K562 (cell line): ENCODE results near the gene DCLK2. TPM values are rescaled to one million over a fixed set of nuclear protein-coding genes. Genes with fewer than 3 reads are reported as not detected.

Experiments
- ATAC-seq: fragments of 200-7000 bp; cut with Tn5 transposase; 3 replicates; pipeline ENCODE4 v1.9.1; 2020; ENCODE audit warnings: moderate library complexity
- BruUV-seq: library from RNA; stranded (reverse); fragments of 400-500 nt; replicated peaks from 2 replicates; lab custom pipeline; 2021; lab: Mats Ljungman, UMichigan
- CTCF ChIA-PET: fragments of 300-600 bp; formaldehyde crosslinking; extraction: SDS; loops from one replicate; lab custom pipeline; 2021; ENCODE audit warnings: low intra/inter-chr PET ratio; lab: Yijun Ruan, JAX
- POLR2A ChIA-PET: fragments of 300-600, 350-650 bp; sonication (Branson Sonifier 250); formaldehyde crosslinking; extraction: SDS; loops from one replicate; lab custom pipeline; 2021; ENCODE audit warnings: antibody characterized with exemption, inconsistent platforms; lab: Yijun Ruan, JAX
- DNase-seq, 4 experiments: peaks; one replicate each; pipeline versions ENCODE4 v3.0.0 to v3.0.0-alpha.2; 2011 to 2018; ENCODE audit warnings: low spot score in 3 of 4, mixed read lengths in 3 of 4; ENCODE audit errors: extremely low read depth in 1 of 4
- FAIRE-seq: peaks from 2 replicates; lab custom pipeline; 2011; peaks lifted over from hg19 to GRCh38; lab: Jason Lieb, UNC
- H2AFZ ChIP-seq: 2 replicates; pipeline ENCODE4 v1.6.0; 2011; ENCODE audit warnings: low read depth, low read length, control low read depth, inconsistent platforms
- H3K27ac ChIP-seq: fragments of 200-600 bp; 3 replicates; pipeline ENCODE4 v1.8.0; 2011; ENCODE audit warnings: low read depth, mild to moderate bottlenecking, control low read depth, inconsistent platforms, low read length, moderate library complexity, mixed read lengths; ENCODE audit errors: extremely low read depth
- H3K27me3 ChIP-seq, 2 experiments: fragments of 300-600 bp in 1 of 2; 2 replicates in 1 of 2; 3 replicates in 1 of 2; pipeline versions ENCODE4 v1.6.0 to v1.8.0; 2011; ENCODE audit warnings: inconsistent platforms in 2 of 2, low read length in 2 of 2, mild to moderate bottlenecking in 1 of 2, mixed read lengths in 1 of 2, moderate library complexity in 1 of 2; ENCODE audit not compliant: control insufficient read depth in 2 of 2, insufficient read depth in 2 of 2
- H3K36me3 ChIP-seq: fragments of 300-600 bp; 3 replicates; pipeline ENCODE4 v1.8.0; 2011; ENCODE audit warnings: mild to moderate bottlenecking, low read length, inconsistent platforms; ENCODE audit not compliant: control insufficient read depth, insufficient read depth
- H3K4me1 ChIP-seq, 2 experiments: fragments of 200-600 bp in 1 of 2; replicated peaks in 1 of 2; 2 replicates in 1 of 2; 3 replicates in 1 of 2; pipeline versions ENCODE4 v1.5.1 to v1.8.0; 2011; ENCODE audit warnings: inconsistent platforms in 2 of 2, low read length in 2 of 2, mild to moderate bottlenecking in 1 of 2, mixed read lengths in 1 of 2, moderate library complexity in 1 of 2; ENCODE audit not compliant: control insufficient read depth in 2 of 2, insufficient read depth in 2 of 2
- H3K4me2 ChIP-seq: 2 replicates; pipeline ENCODE4 v1.6.1; 2011; ENCODE audit warnings: low read length, control low read depth, inconsistent platforms, mixed read lengths; ENCODE audit not compliant: insufficient read depth
- H3K4me3 ChIP-seq: fragments of 200-600 bp; sonication (generic), shearing (Covaris generic); 2 replicates; pipeline ENCODE4 v1.5.1; 2016; ENCODE audit warnings: control low read depth, inconsistent platforms
- H3K79me2 ChIP-seq: fragments of 200-600 bp; 3 replicates; pipeline ENCODE4 v1.8.0; 2011; ENCODE audit warnings: low read length, inconsistent platforms; ENCODE audit not compliant: control insufficient read depth, insufficient read depth
- H3K9ac ChIP-seq, 2 experiments: 2 replicates each; pipeline versions ENCODE4 v1.6.0 to v1.6.1; 2011; ENCODE audit warnings: low read depth in 2 of 2, low read length in 2 of 2, control low read depth in 1 of 2, inconsistent platforms in 1 of 2, mild to moderate bottlenecking in 1 of 2, mixed read lengths in 1 of 2; ENCODE audit not compliant: insufficient read depth in 1 of 2
- H3K9me1 ChIP-seq: one replicate; pipeline ENCODE4 v1.6.0; 2011; ENCODE audit warnings: inconsistent platforms, mild to moderate bottlenecking, low read length, moderate library complexity; ENCODE audit not compliant: control insufficient read depth, insufficient read depth
- H3K9me3 ChIP-seq: replicated peaks from 2 replicates; pipeline ENCODE4 v1.5.1; 2011; ENCODE audit warnings: low read depth, low read length, inconsistent platforms; ENCODE audit not compliant: control insufficient read depth, insufficient read depth
- H4K20me1 ChIP-seq: replicated peaks from 2 replicates; pipeline ENCODE4 v1.6.1; 2011; ENCODE audit warnings: low read length, inconsistent platforms, mixed read lengths; ENCODE audit not compliant: control insufficient read depth, insufficient read depth
- BRD4 ChIP-seq: fragments of 200-600 bp; sonication (generic); IDR thresholded peaks from 2 replicates; pipeline ENCODE4 v1.6.1; 2017; ENCODE audit warnings: inconsistent platforms
- CBFA2T3 ChIP-seq: fragments of 450-650 bp; IDR thresholded peaks from 2 replicates; pipeline ENCODE4 v1.6.1; 2017
- DPF2 ChIP-seq: fragments of 450-650 bp; IDR thresholded peaks from 2 replicates; pipeline ENCODE4 v1.6.1; 2016
- MLX ChIP-seq, 2 experiments: fragments of 450-650 bp in 1 of 2; sonication (generic) in 1 of 2; formaldehyde crosslinking; conservative IDR thresholded peaks; 2 replicates each; pipeline versions ENCODE4 v1.4.0 to v1.8.1; 2020 to 2022; ENCODE audit warnings: mild to moderate bottlenecking in 1 of 2, missing genetic modification reagents in 1 of 2
- POLR2A ChIP-seq: fragments of 450-650 bp; conservative IDR thresholded peaks from 2 replicates; pipeline ENCODE4 v1.6.1; 2016
- PRDM10 ChIP-seq: fragments of 450-650 bp; IDR thresholded peaks from 2 replicates; pipeline ENCODE4 v1.6.1; 2018; ENCODE audit not compliant: partially characterized antibody
- ZBTB33 ChIP-seq: sonication (generic); formaldehyde crosslinking; IDR thresholded peaks from 2 replicates; pipeline ENCODE4 v1.8.1; 2023; ENCODE audit warnings: mild to moderate bottlenecking, missing genetic modification reagents
- ZBTB7A ChIP-seq: IDR thresholded peaks from 2 replicates; pipeline ENCODE4 v1.6.1; 2011; ENCODE audit warnings: low read depth, mild to moderate bottlenecking, low read length, moderate library complexity, borderline replicate concordance; ENCODE audit not compliant: control insufficient read depth
- ZNF133 ChIP-seq: fragments of 250-450 bp; sonication (Bioruptor Pico); IDR thresholded peaks from 2 replicates; pipeline ENCODE4 v1.4.0; 2020; ENCODE audit warnings: mild to moderate bottlenecking
- ZNF174 ChIP-seq: fragments of 250-450 bp; sonication (Bioruptor Pico); IDR thresholded peaks from 2 replicates; pipeline ENCODE4 v1.4.0; 2020; ENCODE audit warnings: mild to moderate bottlenecking
- ZNF23 ChIP-seq: fragments of 250-450 bp; sonication (Bioruptor Pico); IDR thresholded peaks from 2 replicates; pipeline ENCODE4 v1.4.0; 2020; ENCODE audit warnings: mild to moderate bottlenecking
- WGBS: fragments of 100-300 bp; shearing (Covaris generic); methylation state at CpG from one replicate; pipeline ENCODE4 v1.1.6; 2016; ENCODE audit warnings: low coverage, mixed read lengths; ENCODE audit not compliant: insufficient coverage; ENCODE audit errors: missing lambda C conversion rate; 5-methylcytosine and 5-hydroxymethylcytosine counted together
- in situ Hi-C: fragments of 300-500 bp; cut with MboI; formaldehyde crosslinking; loops from 4 replicates; pipeline ENCODE4 v1.15.0; 2018; ENCODE audit warnings: inconsistent platforms, mixed read lengths
- intact Hi-C: fragments of 100-400 bp; cut with micrococcal nuclease; formaldehyde crosslinking; loops from 2 replicates; pipeline ENCODE4 v1.14.2; 2022
- polyA plus RNA-seq, 8 experiments: library from polyadenylated mRNA; depleted of rRNA in 4 of 8; stranded (reverse) in 5 of 8; unstranded in 3 of 8; fragments of >200 nt; fragmentation: Nextera tagmentation in 2 of 8; fragmentation: Illumina TruSeq in 1 of 8; extraction: Ambion mirVana in 2 of 8; extraction: Trizol in 1 of 8; gene quantifications; 2 replicates each; pipeline versions ENCODE4 v1.2.1 to v1.2.3, GENCODE V29; 2011 to 2014; ENCODE audit warnings: inconsistent platforms in 1 of 8, missing spikeins in 1 of 8
- total RNA-seq, 7 experiments: library from RNA; depleted of rRNA in 6 of 7; stranded (reverse); fragments of >200 nt in 6 of 7; fragmentation: Illumina TruSeq in 2 of 7; extraction: Trizol in 2 of 7; gene quantifications; 2 replicates each; pipeline versions ENCODE4 v1.2.1 to v1.2.3, GENCODE V29; 2011 to 2021; ENCODE audit warnings: low replicate concordance in 1 of 7

Gene DCLK2
- total and polyA plus RNA-seq, 9 of the 15 experiments (the other 6 are each of a cell fraction or from before 2014, with no cell fraction given), result not detected

GRCh38 chr4:150158041-150158440 lies 79.8 kb downstream of the DCLK2 start:
- WGBS, result 0% methylated on average over 1 of the region's 1 CpG
- BruUV-seq, result no TSS peak
- Histone ChIP-seq H3K4me3 (no peak overlapping the region), H3K79me2 (no peaks in the 10 kb centered on the region), H3K4me1 (no peaks in the 10 kb centered on the region), H3K9me3 (no peaks in the 10 kb centered on the region), H3K27ac (no peak overlapping the region), H2AFZ (no peak overlapping the region), H3K4me2 (no peak overlapping the region), H4K20me1 (no peaks in the 10 kb centered on the region), H3K36me3 (no peaks in the 10 kb centered on the region), H3K9me1 (no peaks in the 10 kb centered on the region), H3K9ac (no peak overlapping the region), H3K27me3 (no peaks in the 10 kb centered on the region; a peak in 1 of 5 replicates)
- ATAC-seq, result no peak
- in situ Hi-C loops, result no loop called here
- TF ChIP-seq MLX (CRISPR knock-in tag; conservative IDR thresholded peaks at IDR 0.05) (no peak), ZNF133 (CRISPR knock-in tag) (no peak), ZNF23 (no peak), POLR2A (no peak)
- FAIRE-seq, result no peak
- intact Hi-C loops, result no loop called here
- CTCF ChIA-PET, result no interaction called here
- no peak for DNase-seq
- POLR2A ChIA-PET, result no interaction called here

GRCh38 chr4:150160473-150160872 lies 82.2 kb downstream of the DCLK2 start:
- H3K36me3 ChIP-seq, result no peaks in the 10 kb centered on the region
- BruUV-seq, result no TSS peak
- ChIA-PET CTCF (interaction anchor here (0.5 kb wide), 1 partner anchor 171 kb away, joined by 3 read pairs; no protein-coding TSS in a partner anchor), POLR2A (no interaction called here)
- no peak overlapping the region for H2AFZ ChIP-seq
- FAIRE-seq, result no peak
- in situ Hi-C loops (no loop called here), intact Hi-C loops (no loop called here)
- H3K4me1 ChIP-seq, result no peaks in the 10 kb centered on the region
- ATAC-seq, result no peak
- H3K4me3 ChIP-seq, result no peak overlapping the region
- no peaks in the 10 kb centered on the region for H3K9me3 ChIP-seq
- H3K27ac ChIP-seq, result no peak overlapping the region
- H3K9me1 ChIP-seq, result no peaks in the 10 kb centered on the region
- H3K27me3 ChIP-seq, result no peaks in the 10 kb centered on the region; a peak in 1 of 5 replicates
- H3K4me2 ChIP-seq, result no peak overlapping the region
- no peaks in the 10 kb centered on the region for H3K79me2 ChIP-seq
- 4% methylated on average over 2 of the region's 2 CpGs for WGBS
- DNase-seq, result no peak
- H3K9ac ChIP-seq, result no peak overlapping the region
- H4K20me1 ChIP-seq, result no peaks in the 10 kb centered on the region
- TF ChIP-seq BRD4 (no peak), DPF2 (no peak), PRDM10 (no peak), ZNF174 (CRISPR knock-in tag) (no peak), CBFA2T3 (no peak), ZBTB7A (no peak), ZBTB33 (no peak)
